HFFc6 (cell line): ENCODE data around the gene SYCP2L. TPM values are rescaled to one million over a fixed set of nuclear protein-coding genes. Genes with fewer than 3 reads are reported as not detected.

Experiments
- DNase-seq: peaks from one replicate; pipeline ENCODE4 v3.0.0-alpha.2; 2018
- H3K27ac Mint-ChIP-seq: 2 replicates; pipeline ENCODE4 v1.8.0; 2020; ENCODE audit warnings: mild to moderate bottlenecking, mixed read lengths
- H3K27me3 Mint-ChIP-seq: 2 replicates; pipeline ENCODE4 v1.8.0; 2021; ENCODE audit warnings: mild to moderate bottlenecking, moderate library complexity, mixed read lengths; ENCODE audit not compliant: insufficient read depth
- H3K36me3 Mint-ChIP-seq: 2 replicates; pipeline ENCODE4 v1.8.0; 2021; ENCODE audit warnings: low read depth, mixed read lengths
- H3K4me1 Mint-ChIP-seq: 2 replicates; pipeline ENCODE4 v1.8.0; 2020; ENCODE audit warnings: low read depth, mixed read lengths
- H3K4me3 Mint-ChIP-seq: 2 replicates; pipeline ENCODE4 v1.8.0; 2020; ENCODE audit warnings: mild to moderate bottlenecking, moderate library complexity, mixed read lengths
- H3K9me3 Mint-ChIP-seq: 2 replicates; pipeline ENCODE4 v1.8.0; 2020; ENCODE audit warnings: mild to moderate bottlenecking, mixed read lengths
- CTCF ChIP-seq: fragments of 200-600 bp; sonication (generic); IDR thresholded peaks from 2 replicates; pipeline ENCODE4 v1.5.0; 2021; ENCODE audit warnings: antibody characterized with exemption, mild to moderate bottlenecking
- total RNA-seq, 6 experiments: library from RNA; stranded (reverse); fragmentation: NEBNext Ultra II Directional; extraction: Animal tissue kit (Norgen Biotek cat#: 25700); gene quantifications; 2 replicates in 1 of 6; 3 replicates in 5 of 6; pipeline ENCODE4 v1.2.3, GENCODE V29; 2021

Gene SYCP2L
- total RNA-seq, 6 experiments from 2014 or later = not detected

DNA sequence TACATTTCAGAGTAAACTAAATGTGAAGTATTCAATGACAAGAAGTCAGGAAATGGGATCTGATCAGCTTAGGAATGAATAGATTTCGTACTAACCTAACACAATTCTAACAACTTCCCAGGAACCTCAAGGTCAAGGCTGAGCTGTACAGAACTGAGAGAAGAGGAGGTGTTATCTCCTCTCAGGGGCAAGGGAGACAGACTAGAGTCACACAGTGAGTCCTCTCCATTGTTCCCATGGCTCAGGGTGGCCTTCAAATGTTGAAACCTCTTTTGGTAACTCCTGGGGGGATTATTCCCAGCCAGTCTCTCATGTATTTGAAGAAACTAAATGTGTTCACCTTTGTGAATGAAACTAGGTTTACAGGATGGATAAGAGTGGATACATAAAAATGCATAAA is 129.6 kb downstream of the SYCP2L start:
- no peaks in the 10 kb centered on the region for H3K4me1 Mint-ChIP-seq
- no peak overlapping the region for H3K4me3 Mint-ChIP-seq
- no peaks in the 10 kb centered on the region for H3K9me3 Mint-ChIP-seq
- TF ChIP-seq CTCF = no peak
- no peak overlapping the region for H3K27ac Mint-ChIP-seq
- H3K36me3 Mint-ChIP-seq = no peaks in the 10 kb centered on the region
- no peak for DNase-seq
- H3K27me3 Mint-ChIP-seq = peaks cover 10% of the 10 kb centered on the region

DNA sequence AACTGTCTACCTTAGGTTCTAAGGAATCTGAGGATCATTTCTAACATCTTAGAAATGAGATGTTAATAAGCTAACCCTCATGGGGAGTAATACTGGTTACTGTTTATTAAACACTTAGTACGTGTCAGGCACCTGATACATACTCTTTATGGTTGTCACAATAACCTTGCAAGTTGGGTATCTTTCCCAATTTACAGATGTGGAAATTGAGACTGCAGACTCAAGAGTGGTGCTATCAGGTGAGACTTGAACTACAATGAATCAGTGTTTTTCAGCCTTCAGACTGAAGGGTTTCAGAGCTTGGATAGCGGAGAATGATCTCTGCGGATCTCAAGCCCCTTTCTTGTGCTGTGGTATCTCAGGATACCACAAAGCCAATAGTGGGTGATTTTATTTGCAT is 130.2 kb downstream of the SYCP2L start:
- H3K9me3 Mint-ChIP-seq = no peaks in the 10 kb centered on the region
- no peak for TF ChIP-seq CTCF
- no peak overlapping the region for H3K4me3 Mint-ChIP-seq

DNA sequence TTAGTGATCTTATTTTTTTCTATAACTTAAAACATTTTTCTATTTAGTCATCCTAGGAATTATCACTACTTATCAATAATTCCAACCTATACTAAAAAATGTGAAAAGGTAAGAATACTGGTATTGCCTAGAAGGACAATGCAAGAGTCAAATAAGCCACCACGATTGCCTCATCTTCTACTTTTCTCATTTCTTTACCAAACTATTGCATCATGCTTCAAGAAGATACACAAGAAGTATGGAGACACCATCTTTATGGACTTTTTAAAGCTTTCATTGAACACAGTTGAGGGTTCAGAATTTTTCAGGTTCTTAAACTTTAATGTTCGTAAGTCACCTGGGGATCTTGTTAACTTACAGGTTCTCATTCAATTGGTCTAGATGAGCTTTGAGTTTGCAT is 131.4 kb downstream of the SYCP2L start:
- TF ChIP-seq CTCF = no peak
- Mint-ChIP-seq H3K4me1 (no peaks in the 10 kb centered on the region), H3K4me3 (no peak overlapping the region), H3K27ac (no peak overlapping the region), H3K27me3 (peaks cover 14% of the 10 kb centered on the region), H3K9me3 (no peaks in the 10 kb centered on the region), H3K36me3 (no peaks in the 10 kb centered on the region)
- no peak for DNase-seq

More for the DNA sequence above, 130.2 kb downstream of the SYCP2L start:
- no peaks in the 10 kb centered on the region for H3K4me1 Mint-ChIP-seq
- H3K27me3 Mint-ChIP-seq = peaks cover 13% of the 10 kb centered on the region
- H3K36me3 Mint-ChIP-seq = no peaks in the 10 kb centered on the region
- no peak overlapping the region for H3K27ac Mint-ChIP-seq
- DNase-seq = no peak

DNA sequence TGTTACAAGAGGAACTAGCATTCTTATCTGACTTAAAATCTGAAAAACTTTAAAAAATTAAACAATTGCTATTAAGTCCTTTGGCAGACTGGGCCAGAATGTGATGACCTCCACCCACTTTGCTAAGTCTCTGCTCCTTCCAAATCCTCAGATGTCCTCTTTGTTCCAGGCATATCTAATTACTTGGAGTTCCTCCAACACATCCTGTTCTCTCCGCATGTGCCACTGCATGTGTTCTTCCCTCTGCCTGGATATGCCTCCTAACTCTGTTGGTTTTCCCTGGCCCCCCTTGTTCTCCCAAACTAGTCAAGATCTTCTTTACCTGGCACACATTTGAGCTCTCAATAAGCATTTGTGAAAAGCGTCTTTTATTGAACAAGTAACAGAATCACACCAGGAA is 134.2 kb downstream of the SYCP2L start:
- H3K36me3 Mint-ChIP-seq = no peaks in the 10 kb centered on the region
- no peak for DNase-seq
- no peak overlapping the region for H3K4me3 Mint-ChIP-seq
- no peak overlapping the region for H3K27ac Mint-ChIP-seq
- TF ChIP-seq CTCF = no peak
- H3K4me1 Mint-ChIP-seq = no peaks in the 10 kb centered on the region
- H3K9me3 Mint-ChIP-seq = no peaks in the 10 kb centered on the region
- H3K27me3 Mint-ChIP-seq = peaks cover 15% of the 10 kb centered on the region

- no peaks in the 10 kb centered on the region for H3K4me1 Mint-ChIP-seq
- H3K36me3 Mint-ChIP-seq = no peaks in the 10 kb centered on the region
- no peak overlapping the region for H3K27ac Mint-ChIP-seq
- TF ChIP-seq CTCF = no peak
- peaks cover 15% of the 10 kb centered on the region for H3K27me3 Mint-ChIP-seq
- H3K9me3 Mint-ChIP-seq = no peaks in the 10 kb centered on the region
- DNase-seq = no peak
- H3K4me3 Mint-ChIP-seq = no peak overlapping the region
Measured at GRCh38 chr6:11021714-11022113, 134.9 kb downstream of the SYCP2L start.

- H3K4me1 Mint-ChIP-seq = no peaks in the 10 kb centered on the region
- H3K9me3 Mint-ChIP-seq = no peaks in the 10 kb centered on the region
- no peaks in the 10 kb centered on the region for H3K36me3 Mint-ChIP-seq
- no peak overlapping the region for H3K27ac Mint-ChIP-seq
- TF ChIP-seq CTCF = no peak
- DNase-seq = no peak
- H3K27me3 Mint-ChIP-seq = peaks cover 19% of the 10 kb centered on the region
- H3K4me3 Mint-ChIP-seq = no peak overlapping the region
Measured at GRCh38 chr6:11023032-11023431, 136.2 kb downstream of the SYCP2L start.
